ENCODE results near the gene TYR. TPM values are rescaled to one million over a fixed set of nuclear protein-coding genes. Genes with fewer than 3 reads are reported as not detected.
"Not testable (repeated sequence)": the region's sequence is repeated elsewhere in the genome, so short reads cannot be mapped to it uniquely, and the experiment has no call there.

TYR gene
- total RNA-seq, 1 donor from 2014 or later: not detected

GRCh38 chr11:89279176-89279575 lies 101.5 kb downstream of the TYR start:
- DNase-seq (ENCODE audit: low read depth): no peak
- Histone ChIP-seq H3K4me3 (ENCODE audit: low read depth, low read length) (no peak overlapping the region), H3K27me3 (ENCODE audit: control insufficient read depth, insufficient read depth, low read length) (no peaks in the 10 kb centered on the region), H3K36me3 (ENCODE audit: control insufficient read depth, insufficient read depth, low read length) (no peaks in the 10 kb centered on the region)
- TF ChIP-seq CTCF (IDR thresholded peaks at IDR 0.05; ENCODE audit: insufficient read depth, low read length, poor library complexity, severe bottlenecking): no peak

GRCh38 chr11:89281032-89281677 lies 103.5 kb downstream of the TYR start:
- not testable (repeated sequence) for H3K27me3 ChIP-seq (ENCODE audit: control insufficient read depth, insufficient read depth, low read length); DNase-seq (ENCODE audit: low read depth); H3K4me3 ChIP-seq (ENCODE audit: low read depth, low read length); H3K36me3 ChIP-seq (ENCODE audit: control insufficient read depth, insufficient read depth, low read length)

- not testable (repeated sequence) for H3K27me3 ChIP-seq (ENCODE audit: control insufficient read depth, insufficient read depth, low read length); H3K36me3 ChIP-seq (ENCODE audit: control insufficient read depth, insufficient read depth, low read length); DNase-seq (ENCODE audit: low read depth)
Measured at GRCh38 chr11:89286601-89287000, 108.9 kb downstream of the TYR start.

GRCh38 chr11:89288004-89288403 lies 110.3 kb downstream of the TYR start:
- H3K4me3 ChIP-seq (ENCODE audit: low read depth, low read length); H3K27me3 ChIP-seq (ENCODE audit: control insufficient read depth, insufficient read depth, low read length); H3K36me3 ChIP-seq (ENCODE audit: control insufficient read depth, insufficient read depth, low read length); DNase-seq (ENCODE audit: low read depth): not testable (repeated sequence)

More at GRCh38 chr11:89286601-89287000, 108.9 kb downstream of the TYR start:
- H3K4me3 ChIP-seq (ENCODE audit: low read depth, low read length): not testable (repeated sequence)

- TF ChIP-seq CTCF (IDR thresholded peaks at IDR 0.05; ENCODE audit: insufficient read depth, low read length, poor library complexity, severe bottlenecking): no peak
- no peaks in the 10 kb centered on the region for H3K27me3 ChIP-seq (ENCODE audit: control insufficient read depth, insufficient read depth, low read length)
- DNase-seq (ENCODE audit: low read depth): no peak
- H3K36me3 ChIP-seq (ENCODE audit: control insufficient read depth, insufficient read depth, low read length): no peaks in the 10 kb centered on the region
- peak overlapping the region; percentile 31 for H3K4me3 ChIP-seq (ENCODE audit: low read depth, low read length)
Measured at GRCh38 chr11:89293965-89294679, 116.4 kb downstream of the TYR start.

- not testable (repeated sequence) for H3K4me3 ChIP-seq (ENCODE audit: low read depth, low read length); H3K36me3 ChIP-seq (ENCODE audit: control insufficient read depth, insufficient read depth, low read length); DNase-seq (ENCODE audit: low read depth); H3K27me3 ChIP-seq (ENCODE audit: control insufficient read depth, insufficient read depth, low read length)
Measured at GRCh38 chr11:89295023-89295422, 117.3 kb downstream of the TYR start.

- DNase-seq (ENCODE audit: low read depth); H3K36me3 ChIP-seq (ENCODE audit: control insufficient read depth, insufficient read depth, low read length); H3K4me3 ChIP-seq (ENCODE audit: low read depth, low read length); H3K27me3 ChIP-seq (ENCODE audit: control insufficient read depth, insufficient read depth, low read length): not testable (repeated sequence)
Measured at GRCh38 chr11:89303029-89303428, 125.4 kb downstream of the TYR start.

GRCh38 chr11:89308272-89308671 lies 130.6 kb downstream of the TYR start:
- not testable (repeated sequence) for H3K4me3 ChIP-seq (ENCODE audit: low read depth, low read length); H3K27me3 ChIP-seq (ENCODE audit: control insufficient read depth, insufficient read depth, low read length); H3K36me3 ChIP-seq (ENCODE audit: control insufficient read depth, insufficient read depth, low read length); DNase-seq (ENCODE audit: low read depth)

- DNase-seq (ENCODE audit: low read depth); H3K27me3 ChIP-seq (ENCODE audit: control insufficient read depth, insufficient read depth, low read length); H3K4me3 ChIP-seq (ENCODE audit: low read depth, low read length); H3K36me3 ChIP-seq (ENCODE audit: control insufficient read depth, insufficient read depth, low read length): not testable (repeated sequence)
Measured at GRCh38 chr11:89309321-89309985, 131.8 kb downstream of the TYR start.

- H3K4me3 ChIP-seq (ENCODE audit: low read depth, low read length); H3K27me3 ChIP-seq (ENCODE audit: control insufficient read depth, insufficient read depth, low read length); DNase-seq (ENCODE audit: low read depth); H3K36me3 ChIP-seq (ENCODE audit: control insufficient read depth, insufficient read depth, low read length): not testable (repeated sequence)
Measured at GRCh38 chr11:89310607-89311006, 132.9 kb downstream of the TYR start.

Data from kidney epithelial cell (primary cell).